Tongue (tissue), 2 donors: Measurements from ENCODE around the gene TRMU. TPM values are rescaled to one million over a fixed set of nuclear protein-coding genes. Genes with fewer than 3 reads are reported as not detected.
A peak's percentile ranks its signal among the peaks of the same experiment; 100 is the strongest.
"Not testable (repeated sequence)": the region's sequence is repeated elsewhere in the genome, so short reads cannot be mapped to it uniquely, and the experiment has no call there.

Experiments used
- DNase-seq: peaks from one replicate; pipeline ENCODE4 v3.0.0-alpha.2; 2015
- total RNA-seq: library from RNA; depleted of rRNA; stranded (reverse); fragments of >200 nt; gene quantifications from one replicate; pipeline ENCODE4 v1.2.3, GENCODE V29; 2014

The TRMU gene
- total RNA-seq, 1 donor from 2014 or later = 28.6 TPM

DNA sequence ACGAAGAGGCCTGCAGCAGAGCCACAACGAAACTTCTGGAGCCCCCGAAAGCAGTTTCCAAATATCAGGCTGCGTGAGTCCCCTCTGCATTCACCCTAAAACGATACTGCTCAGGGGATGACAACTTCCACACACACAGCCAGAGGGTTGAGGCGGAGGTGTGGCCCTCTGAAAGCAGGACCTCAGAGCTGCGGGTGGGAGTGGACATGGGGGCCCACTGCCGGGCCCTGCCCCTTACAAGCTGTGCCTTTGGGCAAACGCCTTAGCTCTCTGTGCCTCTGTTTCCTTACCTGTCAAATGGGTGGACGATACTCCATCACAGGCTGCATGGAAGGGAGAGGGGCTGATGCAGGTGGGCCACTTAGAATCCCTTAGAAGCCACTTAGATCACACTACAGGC is 53.1 kb downstream of the TRMU start:
- DNase-seq = no peak

DNA sequence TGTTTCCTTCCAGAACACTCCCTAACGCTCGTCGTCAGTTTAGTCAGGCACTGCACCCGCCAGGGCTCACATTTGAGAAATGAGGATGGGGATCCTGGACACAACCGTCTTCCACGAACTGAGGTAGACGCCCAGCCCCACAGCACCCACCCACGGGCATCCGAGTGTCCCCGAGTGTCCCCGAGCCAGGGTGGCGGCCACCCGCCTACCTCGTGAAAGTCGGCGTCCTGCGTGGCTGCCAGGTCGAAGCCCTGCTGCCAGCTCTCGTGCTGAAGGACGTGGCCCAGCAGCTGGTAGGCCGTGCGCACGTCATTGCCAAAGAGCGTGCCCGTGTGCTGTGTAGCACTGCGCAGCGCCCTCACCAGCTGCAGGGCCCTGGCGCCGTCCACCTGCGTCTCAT is 53.6 kb downstream of the TRMU start:
- DNase-seq = no peak

- DNase-seq = no peak
Observed at GRCh38 chr22:46390105-46390651, 54.7 kb downstream of the TRMU start.

GRCh38 chr22:46390652-46391301 is 55.3 kb downstream of the TRMU start:
- DNase-seq = peak; percentile 91

GRCh38 chr22:46391486-46392136 is 56.1 kb downstream of the TRMU start:
- DNase-seq = no peak

DNA sequence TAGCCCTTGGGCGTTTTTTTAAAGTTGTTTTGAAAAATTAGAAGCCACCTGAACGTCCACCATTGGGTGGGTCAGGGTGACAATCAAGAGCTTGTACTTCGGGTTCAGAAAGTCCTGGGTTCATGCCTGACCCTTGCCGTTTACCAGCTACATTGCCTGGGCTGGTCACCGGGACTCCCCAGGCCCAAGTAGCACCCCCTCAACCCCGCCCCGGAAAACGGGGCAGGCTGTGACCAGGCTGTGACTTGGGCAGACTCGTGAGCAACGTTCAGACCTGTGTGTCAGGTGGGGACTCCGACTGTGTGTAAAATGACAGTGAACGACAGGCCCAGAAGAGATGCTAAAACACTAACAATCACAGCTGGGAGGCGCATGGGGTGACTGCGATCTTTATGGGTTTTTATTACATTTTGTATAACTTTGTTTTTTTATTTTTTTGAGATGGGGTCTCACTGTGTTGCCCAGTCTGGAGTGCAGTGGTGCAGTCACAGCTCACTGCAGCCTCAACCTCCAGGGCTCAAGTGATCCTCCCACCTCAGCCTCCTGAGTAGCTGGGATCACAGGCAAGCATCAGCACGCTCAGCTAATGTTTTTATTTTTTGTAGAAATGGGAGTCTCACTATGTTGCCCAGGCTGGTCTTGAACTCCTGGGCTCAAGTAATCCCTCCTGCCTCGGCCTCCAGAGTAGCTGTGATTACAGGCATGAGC is 56.8 kb downstream of the TRMU start:
- no peak for DNase-seq

DNA sequence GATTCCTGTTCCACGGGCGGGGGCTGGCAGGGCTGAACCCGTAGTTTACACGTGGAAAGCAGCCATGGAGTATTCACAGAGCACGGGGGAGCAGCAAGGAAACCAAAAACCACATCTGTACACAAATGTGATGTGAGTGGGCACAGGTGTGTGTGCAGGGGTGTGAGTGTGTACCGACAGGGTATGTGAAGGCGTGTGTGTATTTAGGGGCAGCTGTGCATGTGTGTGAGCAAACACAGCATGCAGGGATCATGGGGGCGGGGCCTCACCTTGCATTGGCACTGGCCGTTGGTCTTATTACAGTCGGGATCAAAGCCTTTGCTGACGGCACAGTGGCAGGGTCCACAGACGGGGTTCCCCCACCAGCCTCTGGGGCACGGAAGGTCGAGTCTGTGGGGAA is 58.4 kb downstream of the TRMU start:
- DNase-seq = no peak

DNA sequence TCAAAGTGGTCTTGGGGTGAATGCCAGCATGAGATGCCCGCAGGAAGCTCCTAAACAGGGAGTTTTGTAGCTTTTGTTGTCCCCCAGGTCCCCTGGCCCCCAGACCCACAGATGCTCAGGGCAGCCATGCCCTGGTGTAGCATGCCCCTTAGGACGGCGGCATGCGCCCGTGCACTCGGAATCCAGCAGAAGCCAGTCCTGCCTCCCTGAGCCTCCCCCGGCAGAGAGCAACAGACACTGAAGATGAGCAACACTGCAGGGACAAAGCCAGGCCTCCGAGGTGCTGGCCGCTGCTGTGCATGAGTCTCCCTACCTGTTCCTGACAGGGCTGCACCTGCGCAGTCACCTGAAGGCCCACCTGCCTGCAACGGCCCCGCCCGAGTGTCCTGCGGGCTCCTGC is 59.1 kb downstream of the TRMU start:
- DNase-seq = no peak

DNA sequence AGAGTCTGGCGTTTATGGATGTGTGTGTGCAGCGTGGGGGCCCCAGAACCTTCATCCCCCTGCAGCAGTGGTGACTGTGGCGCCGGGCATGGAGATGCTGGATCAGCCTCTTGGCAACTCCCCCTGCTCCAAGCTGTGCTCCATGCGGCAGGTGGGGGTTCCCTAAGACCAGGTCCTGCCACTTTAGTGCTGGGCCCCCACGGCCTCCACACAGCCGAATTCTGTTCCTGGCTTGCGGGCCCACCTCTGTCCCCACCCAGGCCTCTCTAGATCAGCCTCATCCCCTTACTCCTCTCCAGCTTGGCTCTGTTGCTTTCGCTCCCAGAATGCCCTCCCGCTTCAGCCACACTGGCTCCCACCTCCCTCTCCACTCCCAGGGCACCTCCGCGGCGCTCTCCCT is 59.6 kb downstream of the TRMU start:
- no peak for DNase-seq

GRCh38 chr22:46397049-46397448 is 61.5 kb downstream of the TRMU start:
- DNase-seq = not testable (repeated sequence)

DNA sequence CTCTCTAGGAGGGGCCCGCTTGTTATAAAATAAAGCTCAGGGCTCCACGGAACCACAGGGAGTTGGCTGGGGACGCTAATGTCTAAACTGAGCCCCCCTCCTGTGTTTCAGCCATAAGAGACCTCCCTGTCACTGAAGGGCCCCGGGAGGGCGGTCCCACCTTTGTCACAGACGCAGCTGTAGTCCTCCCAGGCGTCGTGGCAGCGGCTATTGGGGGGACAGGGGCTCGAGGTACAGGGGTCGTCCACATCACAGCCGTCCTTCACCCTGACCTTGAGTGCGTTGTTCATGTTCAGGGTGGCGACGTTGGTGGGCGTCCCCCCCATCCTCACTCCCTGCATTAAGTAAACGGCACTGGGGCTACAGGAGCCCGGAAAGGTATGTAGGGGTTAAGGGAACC is 62.0 kb downstream of the TRMU start:
- DNase-seq = no peak

DNA sequence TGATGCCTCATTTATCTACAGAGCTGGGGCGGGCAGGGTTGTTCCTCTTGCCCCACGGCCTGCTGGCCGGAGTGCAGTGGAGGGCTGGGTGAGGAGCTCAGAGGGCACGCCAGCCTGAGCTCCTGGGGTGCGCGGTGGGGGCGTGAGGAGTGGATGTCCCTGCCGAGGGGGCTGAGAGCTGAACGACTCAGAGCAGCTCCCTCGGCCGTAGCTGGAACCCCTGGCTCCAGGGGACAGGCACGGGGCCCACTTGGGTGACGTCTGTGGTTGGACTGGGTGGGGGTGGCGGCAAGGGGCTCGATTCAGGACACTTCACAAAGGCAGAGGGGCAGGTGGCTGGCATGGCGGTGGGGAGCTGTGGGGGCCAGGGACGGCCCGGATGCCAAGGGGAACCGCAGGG is 62.4 kb downstream of the TRMU start:
- no peak for DNase-seq

DNA sequence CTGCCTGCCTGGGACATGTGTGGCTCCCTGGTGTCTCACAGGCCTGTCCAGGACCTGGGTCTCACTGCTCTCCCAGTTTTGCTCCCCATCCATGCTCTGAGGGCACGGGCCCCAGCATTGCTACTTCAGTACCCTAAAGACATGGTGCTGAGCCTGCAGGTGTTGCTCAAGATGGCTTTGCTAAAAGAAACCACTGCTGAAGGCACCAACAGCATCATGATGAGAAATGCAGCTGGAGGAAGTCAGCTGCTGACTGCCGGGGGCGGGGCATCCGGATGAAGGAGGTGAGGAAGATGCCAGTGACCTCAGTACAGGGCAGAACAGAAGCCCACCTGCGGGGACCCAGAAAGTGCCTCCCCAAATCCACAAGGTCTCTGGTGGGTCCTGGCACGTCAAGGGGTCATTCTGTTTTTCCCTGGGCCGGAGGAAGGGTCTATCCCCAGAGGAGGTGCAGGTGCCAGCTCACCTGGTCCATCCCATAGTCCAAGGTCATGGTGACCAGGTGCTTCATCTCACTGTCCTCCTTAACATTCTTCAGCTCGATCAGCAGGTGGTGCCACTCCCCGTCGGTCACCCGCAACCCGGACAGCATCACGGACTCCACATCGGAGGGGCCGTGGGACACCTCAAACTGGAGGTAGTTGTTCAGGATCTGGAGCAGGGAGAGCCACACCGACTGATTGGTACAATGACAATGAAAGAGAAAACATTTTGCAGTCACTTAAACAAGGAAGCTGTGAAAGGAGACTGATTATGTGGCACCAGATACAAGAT is 63.9 kb downstream of the TRMU start:
- no peak for DNase-seq

- no peak for DNase-seq
Observed at GRCh38 chr22:46401370-46401769, 65.9 kb downstream of the TRMU start.

DNA sequence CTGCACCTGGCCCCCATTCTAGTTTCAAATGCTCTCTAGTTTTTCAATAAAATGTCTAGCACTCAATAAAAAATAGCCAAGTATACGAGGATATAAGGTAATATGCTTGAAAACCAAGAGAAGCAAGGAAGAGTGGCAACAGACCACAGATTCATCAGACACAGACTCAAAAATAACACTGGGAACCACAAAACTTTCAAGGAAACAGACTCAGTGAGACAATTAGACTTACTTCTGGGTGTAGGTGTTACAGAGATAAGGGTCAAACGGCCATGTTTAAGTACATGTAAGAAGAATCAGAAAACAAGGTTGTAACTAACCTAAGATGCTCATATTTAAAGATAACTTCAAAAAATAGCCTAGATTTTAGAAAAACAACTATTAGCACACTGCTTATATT is 67.0 kb downstream of the TRMU start:
- DNase-seq = no peak

- DNase-seq = not testable (repeated sequence)
Observed at GRCh38 chr22:46403880-46404279, 68.4 kb downstream of the TRMU start.

DNA sequence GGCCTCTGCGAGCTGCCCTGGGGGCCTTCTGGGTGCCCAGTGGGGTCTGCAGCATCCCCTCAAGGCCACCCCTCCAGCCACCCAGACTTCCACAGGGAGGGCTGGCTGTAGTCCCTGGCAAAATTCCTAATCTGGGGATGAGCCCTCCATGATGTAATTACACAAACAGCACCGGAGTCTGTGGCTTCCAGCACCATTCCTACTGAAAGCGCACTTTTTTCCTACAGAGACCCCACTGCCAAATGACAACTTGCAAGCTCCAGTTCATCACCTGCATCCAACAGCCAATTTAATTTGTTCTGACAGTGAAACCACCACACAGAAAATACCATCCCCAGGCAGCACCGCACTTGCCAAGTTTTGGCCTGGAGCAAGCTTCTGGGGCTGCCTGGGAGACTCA is 70.4 kb downstream of the TRMU start:
- no peak for DNase-seq

GRCh38 chr22:46406349-46406748 is 70.8 kb downstream of the TRMU start:
- DNase-seq = no peak

DNA sequence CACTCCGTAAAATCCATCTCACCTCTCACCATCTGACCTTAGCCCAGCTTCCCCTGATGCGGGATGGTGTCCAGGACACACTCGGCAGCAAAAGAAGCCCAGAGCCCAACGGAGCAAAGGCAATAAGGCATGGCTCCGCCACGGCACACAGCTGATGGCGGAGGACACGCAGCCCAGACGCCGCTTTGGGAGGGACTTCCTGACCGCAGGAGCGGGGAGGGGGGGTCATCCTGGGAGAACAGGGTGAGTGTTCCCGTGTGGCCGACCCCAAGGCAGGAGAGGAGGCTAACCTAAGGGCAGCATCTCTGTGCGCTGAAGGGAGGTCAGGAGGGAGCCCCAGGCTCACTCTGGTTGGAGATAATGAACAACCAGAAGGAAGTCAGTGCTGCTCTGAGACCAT is 71.3 kb downstream of the TRMU start:
- no peak for DNase-seq
